ENCODE measurements around the gene ARHGAP18. TPM values are rescaled to one million over a fixed set of nuclear protein-coding genes. Genes with fewer than 3 reads are reported as not detected.
A peak's percentile ranks its signal among the peaks of the same experiment; 100 is the strongest.

The ARHGAP18 gene
- total RNA-seq, 1 donor from 2014 or later: 24.5 TPM

- TF ChIP-seq CTCF (conservative IDR thresholded peaks at IDR 0.05; ENCODE audit: low read depth, low read length): no peak
- no peak for DNase-seq (ENCODE audit: low read depth)
- H3K4me3 ChIP-seq (ENCODE audit: low read depth, low read length): no peak overlapping the region
These were observed 44.4 kb downstream of the ARHGAP18 start for GRCh38 chr6:129665555-129665954.

GRCh38 chr6:129663531-129663930 lies 46.4 kb downstream of the ARHGAP18 start:
- no peak for DNase-seq (ENCODE audit: low read depth)
- no peak overlapping the region for H3K4me3 ChIP-seq (ENCODE audit: low read depth, low read length)
- no peak for TF ChIP-seq CTCF (conservative IDR thresholded peaks at IDR 0.05; ENCODE audit: low read depth, low read length)

GRCh38 chr6:129662980-129663431 lies 47.0 kb downstream of the ARHGAP18 start:
- H3K4me3 ChIP-seq (ENCODE audit: low read depth, low read length): no peak overlapping the region
- TF ChIP-seq CTCF (conservative IDR thresholded peaks at IDR 0.05; ENCODE audit: low read depth, low read length): no peak
- no peak for DNase-seq (ENCODE audit: low read depth)

GRCh38 chr6:129662406-129662766 lies 47.6 kb downstream of the ARHGAP18 start:
- TF ChIP-seq CTCF (conservative IDR thresholded peaks at IDR 0.05; ENCODE audit: low read depth, low read length): no peak
- H3K4me3 ChIP-seq (ENCODE audit: low read depth, low read length): no peak overlapping the region

GRCh38 chr6:129661536-129662405 lies 48.2 kb downstream of the ARHGAP18 start:
- TF ChIP-seq CTCF (conservative IDR thresholded peaks at IDR 0.05; ENCODE audit: low read depth, low read length): no peak
- H3K4me3 ChIP-seq (ENCODE audit: low read depth, low read length): no peak overlapping the region
- no peak for DNase-seq (ENCODE audit: low read depth)

More at GRCh38 chr6:129662406-129662766, 47.6 kb downstream of the ARHGAP18 start:
- DNase-seq (ENCODE audit: low read depth): no peak

GRCh38 chr6:129660346-129660676 lies 49.7 kb downstream of the ARHGAP18 start:
- no peak for DNase-seq (ENCODE audit: low read depth)
- TF ChIP-seq CTCF (conservative IDR thresholded peaks at IDR 0.05; ENCODE audit: low read depth, low read length): no peak
- H3K4me3 ChIP-seq (ENCODE audit: low read depth, low read length): peak overlapping the region; percentile 32

Measured in epithelial cell of proximal tubule (primary cell).